NB4 (cell line): ENCODE results near the gene SKAP2.

ENCODE experiments used
- CTCF ChIP-seq: IDR thresholded peaks from one replicate; pipeline ENCODE4 v1.5.1; 2012; ENCODE audit warnings: low read depth, low read length
- MAX ChIP-seq: IDR thresholded peaks from 2 replicates; pipeline ENCODE4 v1.6.1; 2011; ENCODE audit warnings: low read depth, low read length
- MYC ChIP-seq: IDR thresholded peaks from 2 replicates; pipeline ENCODE4 v1.6.1; 2011; ENCODE audit warnings: low read depth, low read length
- POLR2A ChIP-seq: IDR thresholded peaks from 2 replicates; pipeline ENCODE4 v1.6.1; 2011; ENCODE audit warnings: mild to moderate bottlenecking; ENCODE audit not compliant: insufficient read length; ENCODE audit errors: extremely low read depth

- no peak for TF ChIP-seq CTCF
- no peak for TF ChIP-seq MAX
- no peak for TF ChIP-seq POLR2A
- TF ChIP-seq MYC: no peak
Measured at GRCh38 chr7:26868841-26869495, 4.6 kb upstream of the SKAP2 start.
